Activated T-cell treated with anti-CD3 and anti-CD28 coated beads for 1 hour (primary cell): ENCODE results near the gene MSTN.
"Not testable (repeated sequence)": the region's sequence is repeated elsewhere in the genome, so short reads cannot be mapped to it uniquely, and the experiment has no call there.

Experiments
- DNase-seq: peaks from one replicate; pipeline ENCODE4 v3.0.0-alpha.2; 2020; ENCODE audit warnings: low read depth

MSTN gene

DNA sequence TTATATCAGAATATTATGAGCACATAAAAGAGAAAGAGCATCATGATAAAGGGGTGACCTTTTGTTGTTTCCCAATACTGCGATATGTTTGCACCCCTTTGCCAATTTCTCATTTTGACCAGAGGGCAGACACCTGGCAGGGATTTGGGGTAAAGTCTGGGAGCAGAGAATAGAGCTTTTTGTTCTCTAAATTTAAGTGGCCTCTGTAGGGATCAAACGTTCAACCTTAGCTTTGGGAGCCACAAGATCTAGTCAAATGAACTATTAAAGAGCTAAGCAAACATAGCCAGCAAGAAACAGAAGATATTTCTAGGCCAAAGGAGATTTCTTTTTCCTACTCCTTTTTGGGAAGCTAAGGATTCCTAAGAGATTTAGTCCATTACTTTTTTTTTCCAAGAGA lies 1.1 kb upstream of the MSTN start:
- no peak for DNase-seq

GRCh38 chr2:190062053-190062452 lies 476 bp downstream of the MSTN start:
- DNase-seq = no peak

DNA sequence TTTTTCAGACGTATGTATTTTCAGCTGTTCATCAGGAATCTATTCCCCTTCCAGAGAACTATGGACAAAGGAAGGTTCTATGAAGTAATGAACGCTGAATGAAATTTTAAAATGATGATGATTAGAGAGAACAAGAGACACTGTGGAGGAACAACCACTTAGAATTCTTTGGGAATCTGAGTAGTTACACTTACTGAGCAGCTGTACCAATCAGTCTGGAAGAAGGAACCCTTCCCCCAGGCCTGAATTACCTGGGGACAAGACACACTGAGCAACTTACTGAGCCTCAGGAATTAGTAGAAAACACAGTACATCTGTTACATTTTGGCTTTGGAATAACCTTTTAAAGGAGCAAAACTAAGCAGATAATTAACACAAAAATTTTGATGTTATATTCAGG lies 1.9 kb downstream of the MSTN start:
- no peak for DNase-seq

DNA sequence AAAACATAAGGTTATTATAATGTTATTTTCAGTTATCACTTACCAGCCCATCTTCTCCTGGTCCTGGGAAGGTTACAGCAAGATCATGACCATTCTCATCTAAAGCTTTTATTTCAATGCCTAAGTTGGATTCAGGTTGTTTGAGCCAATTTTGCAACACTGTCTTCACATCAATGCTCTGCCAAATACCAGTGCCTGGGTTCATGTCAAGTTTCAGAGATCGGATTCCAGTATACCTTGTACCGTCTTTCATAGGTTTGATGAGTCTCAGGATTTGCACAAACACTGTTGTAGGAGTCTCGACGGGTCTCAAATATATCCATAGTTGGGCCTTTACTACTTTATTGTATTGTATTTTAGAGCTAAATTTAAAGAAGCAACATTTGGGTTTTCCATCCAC lies 2.5 kb downstream of the MSTN start:
- DNase-seq = no peak

- no peak for DNase-seq
Observed at GRCh38 chr2:190053426-190053825, 9.1 kb downstream of the MSTN start.

- no peak for DNase-seq
Observed at GRCh38 chr2:190052307-190052706, 10.2 kb downstream of the MSTN start.

DNA sequence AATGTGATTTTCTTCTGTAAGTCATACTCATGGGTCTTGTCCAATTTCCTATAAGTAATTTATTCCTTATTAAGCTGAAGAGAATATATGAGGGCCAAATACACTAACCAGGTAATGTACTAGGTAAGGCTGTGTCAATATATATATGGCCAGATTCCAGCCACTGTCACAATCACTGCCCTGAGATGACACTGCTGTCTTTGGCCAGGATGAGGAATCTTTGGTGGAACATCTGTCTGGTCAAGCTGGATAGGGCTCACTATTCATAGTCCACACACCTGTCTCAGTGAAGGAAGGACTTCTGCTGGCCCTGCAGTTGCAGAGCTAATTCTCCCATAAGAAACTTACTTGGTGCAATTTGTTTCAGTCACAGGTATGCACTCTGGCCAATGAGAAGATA lies 11.3 kb downstream of the MSTN start:
- no peak for DNase-seq

DNA sequence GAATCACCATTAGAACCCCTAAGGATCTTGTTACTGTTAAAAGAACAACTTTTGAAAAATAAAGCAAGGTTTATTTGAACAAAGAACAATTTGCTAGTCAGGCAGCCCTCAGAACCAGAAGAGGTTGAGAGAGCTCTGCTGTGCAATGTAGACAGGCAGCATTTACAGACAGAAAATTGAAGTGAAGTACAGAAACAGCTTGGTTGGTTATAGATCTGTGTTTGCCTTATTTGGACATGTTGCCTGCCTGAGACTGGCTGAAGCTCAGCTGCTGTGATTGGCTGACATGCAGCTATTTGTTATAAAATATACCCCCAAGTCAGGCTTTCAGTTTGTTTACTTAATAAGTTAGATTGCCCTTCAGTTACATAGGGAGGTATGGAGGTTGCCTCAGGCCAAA lies 12.5 kb downstream of the MSTN start:
- DNase-seq = no peak

DNA sequence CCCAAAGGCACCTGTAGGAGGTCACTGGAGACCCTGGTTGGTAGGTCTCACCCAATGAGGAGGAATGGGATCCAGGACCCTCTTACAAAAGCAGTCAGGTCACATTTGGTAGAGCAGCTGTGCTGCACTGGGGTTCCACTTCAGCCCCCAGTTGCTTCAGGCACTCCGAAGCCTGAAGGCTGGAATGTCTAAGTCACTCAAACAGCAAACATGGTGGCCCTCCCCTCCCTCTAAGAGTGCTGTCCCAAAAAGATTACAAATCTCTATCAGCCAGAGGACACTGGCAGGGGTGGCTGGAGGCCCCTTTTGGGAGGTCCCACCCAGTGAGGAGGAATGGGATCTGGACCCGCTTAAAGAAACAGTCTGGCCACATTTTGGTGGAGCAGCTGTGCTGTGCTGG lies 17.7 kb downstream of the MSTN start:
- DNase-seq = no peak

DNA sequence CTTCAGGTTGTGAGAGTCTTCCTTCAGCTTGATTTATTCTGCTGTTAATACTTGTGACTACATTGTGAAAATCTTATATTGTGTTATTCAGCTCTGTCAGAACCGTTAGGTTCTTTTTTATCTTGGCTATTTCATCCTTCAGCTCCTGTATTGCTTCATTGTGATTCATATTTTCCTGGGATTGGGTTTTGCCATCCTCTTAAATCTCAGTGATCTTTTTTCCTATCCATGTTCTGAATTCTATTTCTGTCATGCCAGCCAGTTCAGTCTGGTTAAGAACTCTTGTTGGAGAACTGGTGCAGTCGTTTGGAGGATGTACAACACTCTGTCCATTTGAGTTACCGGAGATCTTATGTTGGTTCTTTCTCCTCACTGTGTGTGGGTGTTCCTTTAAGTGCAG lies 19.1 kb downstream of the MSTN start:
- no peak for DNase-seq

DNA sequence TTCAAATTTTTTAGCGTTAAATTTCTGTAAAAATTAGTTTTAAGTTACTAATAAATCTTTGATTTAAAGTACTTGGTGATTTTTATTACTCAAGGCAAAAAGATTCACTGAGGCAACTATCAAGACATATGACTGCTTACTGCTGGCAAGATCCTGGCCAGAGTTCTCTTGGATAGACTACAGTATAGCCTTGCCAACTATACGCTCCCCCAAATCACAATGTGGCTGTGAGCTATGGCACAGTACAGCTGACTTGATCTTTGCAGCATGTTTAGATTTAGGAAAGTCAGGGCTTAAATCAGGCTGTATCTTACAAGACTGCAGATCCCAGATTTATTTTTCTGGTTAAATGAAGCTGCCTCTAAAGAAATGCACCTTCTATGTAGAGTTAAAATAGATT lies 26.5 kb downstream of the MSTN start:
- DNase-seq = no peak

GRCh38 chr2:190034417-190034816 lies 28.1 kb downstream of the MSTN start:
- not testable (repeated sequence) for DNase-seq

DNA sequence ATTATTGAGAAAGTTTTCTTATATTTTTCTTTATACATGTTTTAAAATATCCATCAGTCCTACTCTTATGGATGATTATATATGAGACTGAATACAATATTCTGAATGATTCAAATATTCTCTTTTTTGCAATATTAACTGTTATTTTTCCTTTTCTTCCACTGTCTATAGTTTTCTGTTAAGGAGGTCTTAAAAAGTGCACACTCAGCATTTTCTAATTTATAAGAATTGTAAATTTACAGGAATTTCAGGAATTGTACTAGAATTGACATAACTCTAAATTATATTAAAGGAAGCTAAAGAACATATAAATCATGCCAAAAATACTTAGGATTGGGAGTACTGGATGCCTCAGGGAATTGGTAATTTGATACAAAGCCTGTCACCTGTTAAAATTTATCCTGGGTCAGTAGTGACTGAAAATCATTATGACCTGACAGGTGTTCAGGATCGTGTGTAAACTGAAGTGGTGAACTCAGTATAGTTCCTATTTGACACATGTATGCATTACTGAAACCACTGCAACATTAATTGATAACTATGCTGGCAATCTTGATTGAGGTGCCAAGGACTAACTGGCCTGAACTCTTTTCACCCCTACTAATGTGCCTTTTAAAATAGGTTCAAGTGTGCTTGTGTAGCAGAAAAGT lies 30.4 kb downstream of the MSTN start:
- DNase-seq = no peak

GRCh38 chr2:190023860-190024259 lies 38.7 kb downstream of the MSTN start:
- no peak for DNase-seq

- DNase-seq = no peak
Observed at GRCh38 chr2:190020720-190021119, 41.8 kb downstream of the MSTN start.

- no peak for DNase-seq
Observed at GRCh38 chr2:190017837-190018236, 44.7 kb downstream of the MSTN start.

DNA sequence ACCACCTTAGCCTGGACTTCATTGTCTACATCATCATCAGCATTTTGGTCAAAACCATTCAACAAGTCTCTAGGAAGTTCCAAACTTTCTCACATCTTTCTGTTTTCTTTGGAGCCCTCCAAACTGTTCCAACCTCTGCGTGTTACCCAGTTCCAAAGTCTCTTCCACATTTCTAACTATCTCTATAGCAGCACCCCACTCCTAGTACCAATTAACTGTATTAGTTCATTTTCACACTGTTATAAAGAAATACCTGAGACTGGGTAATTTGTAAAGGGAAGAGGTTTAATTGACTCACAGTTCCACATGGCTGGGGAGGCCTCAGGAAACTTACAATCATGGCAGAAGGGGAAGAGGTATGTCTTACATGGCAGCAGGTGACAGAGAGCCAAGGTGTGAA lies 46.6 kb downstream of the MSTN start:
- not testable (repeated sequence) for DNase-seq
